ENCODE results near the gene ANKRD52. TPM values are rescaled to one million over a fixed set of nuclear protein-coding genes. Genes with fewer than 3 reads are reported as not detected.

Gene ANKRD52
- total RNA-seq, 1 experiment from 2014 or later = 67.5 TPM

GRCh38 chr12:56213878-56214277 lies 44.3 kb downstream of the ANKRD52 start:
- CTCF ChIA-PET = no interaction called here
- Histone ChIP-seq H3K36me3 (ENCODE audit: control insufficient read depth, insufficient read depth, low read length) (peaks cover 9% of the 10 kb centered on the region; the same call in 1 of the 2 replicates), H3K4me1 (ENCODE audit: control insufficient read depth, insufficient read depth, low read length) (no peaks in the 10 kb centered on the region), H3K4me3 (ENCODE audit: low read depth in 2 of 2, low read length in 2 of 2) (no peak overlapping the region), H3K27ac (ENCODE audit: low read length) (no peak overlapping the region), H3K27me3 (ENCODE audit: control insufficient read depth, insufficient read depth, low read length) (no peaks in the 10 kb centered on the region), H3K9me3 (ENCODE audit: control insufficient read depth, insufficient read depth, low read depth, low read length) (no peaks in the 10 kb centered on the region)
- no TSS peak for BruUV-seq (replicated peaks)
- intact Hi-C loops (cut with micrococcal nuclease; ENCODE audit: unreplicated experiment) = no loop called here
- no peak for TF ChIP-seq POLR2AphosphoS5 (IDR thresholded peaks at IDR 0.05; ENCODE audit: low read depth, low read length)
- TF ChIP-seq REST (IDR thresholded peaks at IDR 0.05; ENCODE audit: insufficient read depth in 1 of 2, low read depth in 2 of 2, low read length in 1 of 2) = no peak
- TF ChIP-seq TCF7L2 (IDR thresholded peaks at IDR 0.05; ENCODE audit: low read depth, low read length) = no peak
- no peak for TF ChIP-seq SIN3A (IDR thresholded peaks at IDR 0.05; ENCODE audit: borderline replicate concordance, insufficient read depth, low read depth, low read length)
- TF ChIP-seq CTCF (IDR thresholded peaks at IDR 0.05) = no peak
- DNase-seq (ENCODE audit: low read depth, low spot score) (no peak), ATAC-seq (no peak)
- POLR2A ChIA-PET = interaction anchor here (0.6 kb wide), 1 partner anchor 106 kb away, joined by 7 read pairs; no protein-coding TSS in a partner anchor
- in situ Hi-C loops (cut with HindIII; ENCODE audit: low pct_unique_long_range_greater_than_20kb, low sequenced_read_pairs) = no loop called here

- peaks cover 13% of the 10 kb centered on the region; the same call in 1 of the 2 replicates for H3K36me3 ChIP-seq (ENCODE audit: control insufficient read depth, insufficient read depth, low read length)
Observed at GRCh38 chr12:56212361-56212760, 45.8 kb downstream of the ANKRD52 start.

More at GRCh38 chr12:56212361-56212760, 45.8 kb downstream of the ANKRD52 start:
- DNase-seq (ENCODE audit: low read depth, low spot score) = no peak
- in situ Hi-C loops (cut with HindIII; ENCODE audit: low pct_unique_long_range_greater_than_20kb, low sequenced_read_pairs) (no loop called here), intact Hi-C loops (cut with micrococcal nuclease; ENCODE audit: unreplicated experiment) (no loop called here)
- Histone ChIP-seq H3K9me3 (ENCODE audit: control insufficient read depth, insufficient read depth, low read depth, low read length) (no peaks in the 10 kb centered on the region), H3K27me3 (ENCODE audit: control insufficient read depth, insufficient read depth, low read length) (no peaks in the 10 kb centered on the region), H3K27ac (ENCODE audit: low read length) (no peak overlapping the region), H3K4me1 (ENCODE audit: control insufficient read depth, insufficient read depth, low read length) (no peaks in the 10 kb centered on the region), H3K4me3 (ENCODE audit: low read depth in 2 of 2, low read length in 2 of 2) (no peak overlapping the region)
- ATAC-seq = no peak
- TF ChIP-seq CTCF (IDR thresholded peaks at IDR 0.05) (no peak), REST (IDR thresholded peaks at IDR 0.05; ENCODE audit: insufficient read depth in 1 of 2, low read depth in 2 of 2, low read length in 1 of 2) (no peak), TCF7L2 (IDR thresholded peaks at IDR 0.05; ENCODE audit: low read depth, low read length) (no peak), SIN3A (IDR thresholded peaks at IDR 0.05; ENCODE audit: borderline replicate concordance, insufficient read depth, low read depth, low read length) (no peak), POLR2AphosphoS5 (IDR thresholded peaks at IDR 0.05; ENCODE audit: low read depth, low read length) (no peak)
- ChIA-PET POLR2A (no interaction called here), CTCF (no interaction called here)
- no TSS peak for BruUV-seq (replicated peaks)
